A549 treated with RU486 at 1 μM for 4 hours (cell line): ENCODE results near the gene OMA1. TPM values are rescaled to one million over a fixed set of nuclear protein-coding genes. Genes with fewer than 3 reads are reported as not detected.

Experiments used
- total RNA-seq: library from RNA; stranded (reverse); fragments of 200-300 nt; extraction: Qiagen RNA extraction; gene quantifications from 5 replicates; pipeline ENCODE4 v1.2.3, GENCODE V29; 2022; ENCODE audit warnings: low read depth

Gene OMA1
- 3.7 to 7.0 TPM (median 5.2 TPM) in 5 replicates for total RNA-seq

DNA sequence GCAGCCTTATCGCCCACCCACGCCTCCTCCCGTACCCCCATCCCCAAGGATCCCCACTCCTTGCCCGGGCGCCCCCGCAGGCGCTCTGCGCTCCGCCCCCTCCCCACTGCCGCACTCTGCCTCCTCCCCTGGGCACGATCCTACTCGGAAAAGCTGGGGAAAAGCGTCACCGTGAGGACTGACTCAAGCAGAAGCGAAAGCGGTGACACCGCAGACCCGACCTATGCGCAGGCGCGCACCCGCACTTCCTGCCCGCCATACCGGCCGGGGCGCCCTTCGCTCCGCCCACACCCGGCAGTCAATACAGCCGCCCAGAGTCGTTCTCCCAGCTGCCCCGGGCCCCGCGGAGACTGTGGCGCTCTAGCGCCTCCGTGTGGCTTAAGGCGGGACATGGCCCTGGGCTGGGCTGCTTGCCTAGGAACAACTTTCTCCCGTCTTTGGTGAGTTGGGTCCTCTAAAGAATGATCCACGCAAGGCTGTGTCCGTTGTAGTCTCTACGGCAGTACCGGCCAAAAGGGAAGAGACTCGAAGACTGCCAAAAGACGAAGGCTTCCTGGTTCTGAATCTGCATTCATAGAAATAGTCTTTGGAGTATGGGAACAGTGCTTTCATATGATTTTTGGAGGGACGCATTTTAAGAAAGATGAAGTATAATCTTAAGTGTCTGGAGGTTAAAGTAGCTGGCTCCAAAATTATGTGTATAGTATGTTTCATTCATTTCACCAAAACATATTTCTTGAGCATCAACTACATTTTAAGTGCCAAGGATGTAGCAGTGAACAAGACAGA is at the start of gene OMA1:
Gene OMA1, minus strand, starts transcription at position 207 of the 789 bp plus-strand sequence. CDS start 7,432 bp downstream, outside the sequence.

DNA sequence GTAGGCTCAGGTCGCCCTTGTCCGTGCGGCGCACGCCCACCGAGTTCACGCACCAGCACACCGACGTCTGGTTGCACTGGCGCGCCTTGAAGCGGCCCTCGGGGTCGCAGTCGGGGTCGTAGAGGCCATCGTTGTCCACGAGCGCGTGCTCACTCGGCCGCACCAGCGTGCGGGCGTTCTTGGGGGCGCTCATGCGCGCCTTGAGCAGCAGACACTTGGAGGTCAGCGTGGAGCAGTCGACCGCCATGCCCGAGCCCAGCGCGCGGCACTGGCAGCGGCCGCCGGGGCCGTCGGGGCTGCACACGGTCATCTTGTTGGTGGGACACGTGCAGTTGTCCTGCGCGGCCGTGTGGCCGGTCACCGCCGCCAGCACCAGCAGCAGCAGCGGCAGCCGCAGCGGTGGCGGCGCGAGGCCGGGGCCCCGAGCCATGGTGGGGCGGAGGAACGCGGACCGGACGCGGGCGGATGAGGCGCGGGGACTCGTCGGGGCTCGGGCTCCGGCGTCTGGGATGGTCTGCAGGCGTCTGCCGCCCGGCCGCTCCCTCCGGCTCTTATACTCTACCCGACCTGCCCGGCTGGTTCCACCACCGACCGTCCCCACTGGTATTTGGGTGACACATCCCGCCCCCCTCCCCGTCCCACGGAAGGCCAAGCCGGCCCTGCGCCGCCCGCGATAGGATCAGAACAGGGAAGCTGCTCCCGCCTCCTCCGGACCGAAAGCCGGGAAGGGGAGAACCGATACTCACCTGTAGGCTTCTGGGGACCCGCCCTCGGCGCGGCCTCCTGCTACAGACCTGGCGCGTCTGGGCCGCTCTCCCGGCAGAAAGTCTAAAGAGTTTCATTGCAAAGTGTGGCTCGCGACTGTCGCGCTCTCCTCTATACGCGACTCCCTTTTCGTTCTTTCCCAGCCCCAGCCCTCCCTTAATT is 30.5 kb upstream of the OMA1 start, which contains the start of gene TACSTD2:
Gene TACSTD2, minus strand, starts transcription at position 526 of the 927 bp plus-strand sequence. Its CDS starts 96 bp downstream, at position 430.

Other genes starting within 250 kb of the OMA1 start
- 0.14 TPM in 1 of 5 replicates, not detected in the others for gene TACSTD2, start 30.5 kb upstream of the OMA1 start, total RNA-seq
- 2.7 to 4.8 TPM (median 4.6 TPM) in 5 replicates for gene MYSM1, start 153.3 kb upstream of the OMA1 start, total RNA-seq
- 39.7 to 65.5 TPM (median 55.0 TPM) in 5 replicates for gene JUN, start 237.3 kb upstream of the OMA1 start, total RNA-seq